ENCODE measurements around the gene CLIC4. TPM values are rescaled to one million over a fixed set of nuclear protein-coding genes. Genes with fewer than 3 reads are reported as not detected.

CLIC4 gene
- total and polyA plus RNA-seq, 2 experiments from 2014 or later = 92.5 to 308 TPM

- peak; percentile 68 to 92 for TF ChIP-seq CTCF (conservative IDR thresholded peaks at IDR 0.05; ENCODE audit: low read depth in 2 of 2)
- no peak for TF ChIP-seq POLR2AphosphoS5 (IDR thresholded peaks at IDR 0.05; ENCODE audit: low read depth)
- no peak overlapping the region for H3K27ac ChIP-seq (ENCODE audit: low read depth)
- Mint-ChIP-seq H3K9me3 (no peaks in the 10 kb centered on the region; the same call in 2 of the 3 replicates), H3K4me3 (no peak overlapping the region), H3K27me3 (ENCODE audit: insufficient read depth, low read depth, poor library complexity) (no peaks in the 10 kb centered on the region), H3K36me3 (ENCODE audit: low read depth) (peaks cover 15% of the 10 kb centered on the region; the same call in 2 of the 3 replicates), H3K27ac (no peak overlapping the region), H3K4me1 (peaks cover 13% of the 10 kb centered on the region; the same call in 2 of the 3 replicates)
- H4K20me1 ChIP-seq (replicated peaks; ENCODE audit: insufficient read depth) = peaks cover 42% of the 10 kb centered on the region
- peaks cover 68% of the 10 kb centered on the region for H3K79me2 ChIP-seq (replicated peaks; ENCODE audit: insufficient read depth)
- no peak overlapping the region for H3K4me2 ChIP-seq
- no peaks in the 10 kb centered on the region for H3K27me3 ChIP-seq (ENCODE audit: insufficient read depth)
- H3K9me2 ChIP-seq (ENCODE audit: insufficient read depth) = no peaks in the 10 kb centered on the region
- no peak overlapping the region for H3K4me3 ChIP-seq
- DNase-seq (ENCODE audit: low spot score) = peak; percentile 82
- H3K36me3 ChIP-seq (ENCODE audit: insufficient read depth) = no peaks in the 10 kb centered on the region
- no peak overlapping the region for H2AFZ ChIP-seq
- no peaks in the 10 kb centered on the region for H3K4me1 ChIP-seq (ENCODE audit: insufficient read depth)
- no peaks in the 10 kb centered on the region for H3F3A ChIP-seq (replicated peaks; ENCODE audit: low read depth)
- ATAC-seq = peak; percentile 78
Observed at GRCh38 chr1:24830680-24831272, 85.5 kb downstream of the CLIC4 start.

DNA sequence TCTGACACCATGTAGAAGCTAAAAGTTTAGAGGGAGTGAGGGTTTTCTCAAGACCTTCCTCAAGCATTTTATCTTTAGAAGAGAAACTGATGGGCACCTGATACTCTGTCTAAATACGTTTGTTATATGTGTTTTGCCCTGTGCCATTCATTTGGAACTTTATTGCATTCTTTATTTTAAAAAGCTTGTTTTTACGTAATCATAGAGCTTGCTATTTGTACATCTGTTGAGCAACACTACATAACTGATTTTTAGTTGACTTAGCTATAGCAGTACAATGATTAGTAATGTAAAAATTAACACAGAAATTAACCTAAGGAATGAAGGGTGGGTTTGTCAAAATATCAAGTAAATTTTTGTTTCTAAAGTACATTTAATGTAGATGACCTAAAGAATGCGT is 96.3 kb downstream of the CLIC4 start:
- Mint-ChIP-seq H3K27ac (no peak overlapping the region), H3K4me3 (no peak overlapping the region), H3K9me3 (no peaks in the 10 kb centered on the region), H3K27me3 (ENCODE audit: insufficient read depth, low read depth, poor library complexity) (peaks cover 7% of the 10 kb centered on the region), H3K36me3 (ENCODE audit: low read depth) (peaks cover 43% of the 10 kb centered on the region; the same call in 2 of the 3 replicates), H3K4me1 (no peaks in the 10 kb centered on the region; the same call in 2 of the 3 replicates)
- Histone ChIP-seq H2AFZ (no peak overlapping the region), H3K79me2 (replicated peaks; ENCODE audit: insufficient read depth) (peaks cover 31% of the 10 kb centered on the region), H3K27me3 (ENCODE audit: insufficient read depth) (no peaks in the 10 kb centered on the region), H3K27ac (ENCODE audit: low read depth) (no peak overlapping the region), H3K4me1 (ENCODE audit: insufficient read depth) (no peaks in the 10 kb centered on the region), H4K20me1 (replicated peaks; ENCODE audit: insufficient read depth) (peaks cover 20% of the 10 kb centered on the region), H3K4me3 (no peak overlapping the region), H3K9me2 (ENCODE audit: insufficient read depth) (no peaks in the 10 kb centered on the region), H3K36me3 (ENCODE audit: insufficient read depth) (peaks cover 6% of the 10 kb centered on the region; the same call in 1 of the 2 replicates), H3K4me2 (no peak overlapping the region), H3F3A (replicated peaks; ENCODE audit: low read depth) (peaks cover 21% of the 10 kb centered on the region)
- ATAC-seq (no peak), DNase-seq (ENCODE audit: low spot score) (no peak)
- TF ChIP-seq, protein P1, sequence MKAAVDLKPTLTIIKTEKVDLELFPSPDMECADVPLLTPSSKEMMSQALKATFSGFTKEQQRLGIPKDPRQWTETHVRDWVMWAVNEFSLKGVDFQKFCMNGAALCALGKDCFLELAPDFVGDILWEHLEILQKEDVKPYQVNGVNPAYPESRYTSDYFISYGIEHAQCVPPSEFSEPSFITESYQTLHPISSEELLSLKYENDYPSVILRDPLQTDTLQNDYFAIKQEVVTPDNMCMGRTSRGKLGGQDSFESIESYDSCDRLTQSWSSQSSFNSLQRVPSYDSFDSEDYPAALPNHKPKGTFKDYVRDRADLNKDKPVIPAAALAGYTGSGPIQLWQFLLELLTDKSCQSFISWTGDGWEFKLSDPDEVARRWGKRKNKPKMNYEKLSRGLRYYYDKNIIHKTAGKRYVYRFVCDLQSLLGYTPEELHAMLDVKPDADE (IDR thresholded peaks at IDR 0.05) = no peak
- TF ChIP-seq STAT1 (IDR thresholded peaks at IDR 0.05; ENCODE audit: unreplicated experiment) (no peak), JUNB (IDR thresholded peaks at IDR 0.05; ENCODE audit: unreplicated experiment) (no peak), EZH2phosphoT487 (IDR thresholded peaks at IDR 0.05; ENCODE audit: unreplicated experiment) (no peak), CTCF (conservative IDR thresholded peaks at IDR 0.05; ENCODE audit: low read depth in 2 of 2) (no peak)
- TF ChIP-seq, protein P2, sequence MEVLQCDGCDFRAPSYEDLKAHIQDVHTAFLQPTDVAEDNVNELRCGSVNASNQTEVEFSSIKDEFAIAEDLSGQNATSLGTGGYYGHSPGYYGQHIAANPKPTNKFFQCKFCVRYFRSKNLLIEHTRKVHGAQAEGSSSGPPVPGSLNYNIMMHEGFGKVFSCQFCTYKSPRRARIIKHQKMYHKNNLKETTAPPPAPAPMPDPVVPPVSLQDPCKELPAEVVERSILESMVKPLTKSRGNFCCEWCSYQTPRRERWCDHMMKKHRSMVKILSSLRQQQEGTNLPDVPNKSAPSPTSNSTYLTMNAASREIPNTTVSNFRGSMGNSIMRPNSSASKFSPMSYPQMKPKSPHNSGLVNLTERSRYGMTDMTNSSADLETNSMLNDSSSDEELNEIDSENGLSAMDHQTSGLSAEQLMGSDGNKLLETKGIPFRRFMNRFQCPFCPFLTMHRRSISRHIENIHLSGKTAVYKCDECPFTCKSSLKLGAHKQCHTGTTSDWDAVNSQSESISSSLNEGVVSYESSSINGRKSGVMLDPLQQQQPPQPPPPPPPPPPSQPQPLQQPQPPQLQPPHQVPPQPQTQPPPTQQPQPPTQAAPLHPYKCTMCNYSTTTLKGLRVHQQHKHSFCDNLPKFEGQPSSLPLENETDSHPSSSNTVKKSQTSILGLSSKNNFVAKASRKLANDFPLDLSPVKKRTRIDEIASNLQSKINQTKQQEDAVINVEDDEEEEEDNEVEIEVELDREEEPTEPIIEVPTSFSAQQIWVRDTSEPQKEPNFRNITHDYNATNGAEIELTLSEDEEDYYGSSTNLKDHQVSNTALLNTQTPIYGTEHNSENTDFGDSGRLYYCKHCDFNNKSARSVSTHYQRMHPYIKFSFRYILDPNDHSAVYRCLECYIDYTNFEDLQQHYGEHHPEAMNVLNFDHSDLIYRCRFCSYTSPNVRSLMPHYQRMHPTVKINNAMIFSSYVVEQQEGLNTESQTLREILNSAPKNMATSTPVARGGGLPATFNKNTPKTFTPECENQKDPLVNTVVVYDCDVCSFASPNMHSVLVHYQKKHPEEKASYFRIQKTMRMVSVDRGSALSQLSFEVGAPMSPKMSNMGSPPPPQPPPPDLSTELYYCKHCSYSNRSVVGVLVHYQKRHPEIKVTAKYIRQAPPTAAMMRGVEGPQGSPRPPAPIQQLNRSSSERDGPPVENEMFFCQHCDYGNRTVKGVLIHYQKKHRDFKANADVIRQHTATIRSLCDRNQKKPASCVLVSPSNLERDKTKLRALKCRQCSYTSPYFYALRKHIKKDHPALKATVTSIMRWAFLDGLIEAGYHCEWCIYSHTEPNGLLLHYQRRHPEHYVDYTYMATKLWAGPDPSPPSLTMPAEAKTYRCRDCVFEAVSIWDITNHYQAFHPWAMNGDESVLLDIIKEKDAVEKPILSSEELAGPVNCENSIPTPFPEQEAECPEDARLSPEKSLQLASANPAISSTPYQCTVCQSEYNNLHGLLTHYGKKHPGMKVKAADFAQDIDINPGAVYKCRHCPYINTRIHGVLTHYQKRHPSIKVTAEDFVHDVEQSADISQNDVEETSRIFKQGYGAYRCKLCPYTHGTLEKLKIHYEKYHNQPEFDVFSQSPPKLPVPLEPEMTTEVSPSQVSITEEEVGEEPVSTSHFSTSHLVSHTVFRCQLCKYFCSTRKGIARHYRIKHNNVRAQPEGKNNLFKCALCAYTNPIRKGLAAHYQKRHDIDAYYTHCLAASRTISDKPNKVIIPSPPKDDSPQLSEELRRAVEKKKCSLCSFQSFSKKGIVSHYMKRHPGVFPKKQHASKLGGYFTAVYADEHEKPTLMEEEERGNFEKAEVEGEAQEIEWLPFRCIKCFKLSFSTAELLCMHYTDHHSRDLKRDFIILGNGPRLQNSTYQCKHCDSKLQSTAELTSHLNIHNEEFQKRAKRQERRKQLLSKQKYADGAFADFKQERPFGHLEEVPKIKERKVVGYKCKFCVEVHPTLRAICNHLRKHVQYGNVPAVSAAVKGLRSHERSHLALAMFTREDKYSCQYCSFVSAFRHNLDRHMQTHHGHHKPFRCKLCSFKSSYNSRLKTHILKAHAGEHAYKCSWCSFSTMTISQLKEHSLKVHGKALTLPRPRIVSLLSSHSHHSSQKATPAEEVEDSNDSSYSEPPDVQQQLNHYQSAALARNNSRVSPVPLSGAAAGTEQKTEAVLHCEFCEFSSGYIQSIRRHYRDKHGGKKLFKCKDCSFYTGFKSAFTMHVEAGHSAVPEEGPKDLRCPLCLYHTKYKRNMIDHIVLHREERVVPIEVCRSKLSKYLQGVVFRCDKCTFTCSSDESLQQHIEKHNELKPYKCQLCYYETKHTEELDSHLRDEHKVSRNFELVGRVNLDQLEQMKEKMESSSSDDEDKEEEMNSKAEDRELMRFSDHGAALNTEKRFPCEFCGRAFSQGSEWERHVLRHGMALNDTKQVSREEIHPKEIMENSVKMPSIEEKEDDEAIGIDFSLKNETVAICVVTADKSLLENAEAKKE (CRISPR knock-in tag; IDR thresholded peaks at IDR 0.05) = no peak

Measured in GM23338 (cell line).